ENCODE results near the gene SAMM50. TPM values are rescaled to one million over a fixed set of nuclear protein-coding genes. Genes with fewer than 3 reads are reported as not detected.
A peak's percentile ranks its signal among the peaks of the same experiment; 100 is the strongest.
"Not testable (repeated sequence)": the region's sequence is repeated elsewhere in the genome, so short reads cannot be mapped to it uniquely, and the experiment has no call there.

SAMM50 gene
- total RNA-seq, 1 donor from 2014 or later, result 51.0 TPM

- intact Hi-C loops (cut with DNase I), result no loop called here
- peak; percentile 89 for DNase-seq (ENCODE audit: low spot score)
These were observed 41.1 kb downstream of the SAMM50 start for GRCh38 chr22:43996170-43996980.

DNA sequence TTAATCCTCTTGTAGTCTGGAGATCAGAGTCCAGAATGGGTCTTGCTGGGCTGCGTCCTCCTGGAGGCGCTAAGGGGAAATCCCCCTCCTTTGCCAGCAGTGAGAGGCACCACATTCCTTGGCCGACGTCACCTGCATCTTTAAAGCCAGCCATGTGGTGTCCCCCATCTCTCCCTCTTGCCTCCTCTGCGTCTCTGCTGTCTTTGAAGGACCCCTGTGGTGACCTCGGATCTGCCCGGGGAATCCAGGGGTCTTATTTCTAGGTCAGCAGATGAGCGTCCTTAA is 41.7 kb downstream of the SAMM50 start:
- intact Hi-C loops (cut with DNase I), result no loop called here
- DNase-seq (ENCODE audit: low spot score), result no peak

DNA sequence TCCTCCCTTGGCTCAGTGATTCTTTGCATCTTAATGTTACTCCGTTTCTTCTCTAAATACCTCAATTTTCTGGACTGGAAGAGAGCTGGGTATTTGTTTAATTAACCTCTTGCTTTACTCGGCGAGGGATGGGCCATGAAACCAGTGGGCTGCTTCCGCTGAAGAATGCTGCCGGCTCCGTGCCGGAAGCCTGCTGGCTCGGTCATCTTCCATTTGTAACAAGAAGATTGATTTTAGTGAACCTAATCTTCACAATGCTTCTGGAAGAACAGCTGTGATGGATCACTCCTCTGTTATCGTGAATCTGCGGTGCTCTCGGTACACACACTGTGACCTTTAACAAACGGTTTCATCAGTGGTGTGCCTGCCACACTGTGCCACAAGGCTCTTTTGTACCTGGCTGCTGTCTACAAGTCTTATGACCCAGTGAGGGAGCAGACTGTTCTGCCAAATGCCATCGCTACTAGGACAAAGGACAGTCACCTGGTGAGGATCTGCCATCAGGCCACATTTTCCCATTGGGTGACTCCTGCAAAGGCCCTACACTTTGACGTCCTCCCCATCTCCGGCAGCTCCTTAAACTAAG is 43.5 kb downstream of the SAMM50 start:
- DNase-seq (ENCODE audit: low spot score), result no peak
- intact Hi-C loops (cut with DNase I), result no loop called here

- intact Hi-C loops (cut with DNase I), result no loop called here
- DNase-seq (ENCODE audit: low spot score), result no peak
These were observed 44.1 kb downstream of the SAMM50 start for GRCh38 chr22:43999378-43999777.

DNA sequence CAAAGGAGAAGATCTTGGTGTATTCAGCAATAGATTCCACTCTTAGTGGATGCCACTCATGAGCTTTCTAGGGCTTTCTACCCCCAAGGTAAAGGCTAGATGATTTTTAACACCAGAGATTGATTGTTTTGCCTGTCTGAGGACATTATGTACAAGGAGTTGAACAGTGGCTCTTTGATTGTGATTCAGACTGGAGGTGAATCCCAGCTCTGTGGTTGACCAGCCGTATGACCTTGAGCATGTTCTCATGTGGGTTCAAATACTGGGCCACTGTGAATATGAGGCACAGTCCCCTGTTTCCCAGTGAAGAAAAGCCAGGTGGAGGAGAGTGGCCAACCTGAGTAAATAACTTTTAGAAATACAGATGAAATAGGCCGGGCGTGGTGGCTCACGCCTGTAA is 44.9 kb downstream of the SAMM50 start:
- no peak for DNase-seq (ENCODE audit: low spot score)
- intact Hi-C loops (cut with DNase I), result no loop called here

DNA sequence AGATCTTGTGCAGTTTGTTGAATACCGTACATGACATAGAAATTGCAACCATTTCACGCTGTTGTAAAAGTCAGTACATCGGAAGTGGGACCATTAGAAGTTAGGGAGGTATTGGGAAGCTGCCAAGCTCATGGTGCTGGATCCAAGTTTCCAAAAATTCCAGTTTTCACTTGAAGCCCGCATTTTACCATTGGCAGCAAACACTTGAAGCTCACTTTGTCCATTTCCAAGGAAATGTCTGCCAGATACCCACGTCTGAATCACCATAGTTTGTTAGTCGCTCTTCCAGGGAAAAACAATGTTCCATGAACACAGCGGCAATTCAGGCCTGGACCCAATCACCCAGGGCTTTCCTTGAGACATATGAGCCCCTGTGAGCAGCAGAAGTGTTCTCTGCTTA is 46.3 kb downstream of the SAMM50 start:
- no peak for DNase-seq (ENCODE audit: low spot score)
- intact Hi-C loops (cut with DNase I), result no loop called here

- intact Hi-C loops (cut with DNase I), result no loop called here
- no peak for DNase-seq (ENCODE audit: low spot score)
These were observed 47.1 kb downstream of the SAMM50 start for GRCh38 chr22:44002324-44002723.

DNA sequence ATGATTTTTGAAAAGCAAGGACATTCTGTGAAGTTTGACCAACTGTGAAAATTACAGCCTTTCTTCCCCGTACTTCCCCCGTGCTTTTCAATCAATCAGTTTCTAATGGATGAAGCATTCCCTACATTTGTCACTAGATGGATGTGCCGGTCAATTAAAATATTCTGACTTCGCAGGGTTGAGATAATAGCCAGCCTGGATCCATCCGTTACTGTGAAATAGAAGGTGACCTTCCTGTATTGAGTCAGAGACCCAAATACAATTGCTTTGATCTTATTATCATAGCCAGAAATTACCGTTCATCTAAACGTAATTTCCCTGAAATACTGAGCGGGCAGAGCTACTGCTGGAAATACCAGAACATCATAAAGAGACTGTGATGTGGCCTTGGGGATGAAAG is 47.8 kb downstream of the SAMM50 start:
- intact Hi-C loops (cut with DNase I), result no loop called here
- DNase-seq (ENCODE audit: low spot score), result no peak

GRCh38 chr22:44003405-44004103 is 48.3 kb downstream of the SAMM50 start:
- DNase-seq (ENCODE audit: low spot score), result no peak
- intact Hi-C loops (cut with DNase I), result no loop called here

- intact Hi-C loops (cut with DNase I), result no loop called here
- DNase-seq (ENCODE audit: low spot score), result no peak
These were observed 48.8 kb downstream of the SAMM50 start for GRCh38 chr22:44004104-44004460.

DNA sequence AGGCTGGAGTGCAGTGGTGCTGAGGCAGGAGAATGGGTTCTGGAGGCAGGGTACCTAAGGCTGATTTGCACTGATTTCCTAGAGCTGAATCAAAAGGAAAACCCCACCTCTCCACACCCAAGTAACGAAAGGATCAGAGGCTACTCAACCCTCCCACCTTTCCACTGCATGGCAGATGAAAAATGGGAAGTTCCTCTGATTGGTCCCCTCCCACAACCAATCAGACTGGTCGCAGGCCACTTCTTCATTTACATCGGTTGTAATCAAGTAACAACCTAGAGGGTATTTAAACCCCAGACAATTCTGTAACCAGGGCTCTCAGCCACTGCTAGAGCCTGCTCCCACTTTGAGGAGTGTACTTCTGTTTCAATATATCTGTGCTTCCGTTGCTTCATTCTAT is 50.3 kb downstream of the SAMM50 start:
- intact Hi-C loops (cut with DNase I), result no loop called here
- no peak for DNase-seq (ENCODE audit: low spot score)

GRCh38 chr22:44012162-44012561 is 56.9 kb downstream of the SAMM50 start:
- intact Hi-C loops (cut with DNase I), result no loop called here
- no peak for DNase-seq (ENCODE audit: low spot score)

DNA sequence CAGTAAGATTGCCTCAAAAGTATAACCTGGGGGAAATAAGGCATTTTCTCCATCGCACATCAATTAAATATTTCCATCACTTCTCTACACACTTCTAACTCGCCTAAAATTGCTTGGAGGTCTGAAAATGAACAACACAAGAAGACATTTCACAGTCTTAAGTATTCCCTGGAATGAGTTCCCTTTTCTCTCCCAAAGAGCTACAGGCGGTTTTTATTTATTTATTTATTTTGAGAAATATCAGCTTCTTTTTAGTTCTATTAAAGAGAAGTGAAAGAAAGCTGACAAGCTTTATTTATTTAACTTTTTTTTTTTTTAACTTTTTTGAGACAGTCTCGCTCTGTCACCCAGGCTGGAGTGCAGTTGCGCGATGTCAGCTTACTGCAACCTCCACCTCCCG is 57.3 kb downstream of the SAMM50 start:
- no peak for DNase-seq (ENCODE audit: low spot score)
- intact Hi-C loops (cut with DNase I), result no loop called here

DNA sequence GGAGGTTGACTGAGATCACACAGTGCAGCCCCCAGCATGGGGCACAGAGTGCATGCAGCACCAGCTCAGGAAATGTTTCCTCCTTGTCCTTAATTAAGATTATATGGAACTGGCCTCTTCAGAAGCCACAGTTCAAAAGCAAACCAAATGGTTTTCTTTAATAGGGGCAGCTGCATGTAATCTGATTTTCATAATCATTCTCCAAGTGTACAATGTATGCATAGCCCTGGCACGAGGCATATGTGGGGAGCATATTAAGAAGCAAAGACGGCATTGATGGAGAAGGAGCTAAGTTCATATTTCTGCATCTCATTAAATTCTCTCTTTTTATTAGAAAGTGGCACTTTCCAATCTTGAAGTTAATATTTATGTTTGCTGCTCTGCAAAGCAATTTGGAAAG is 59.0 kb downstream of the SAMM50 start:
- intact Hi-C loops (cut with DNase I), result no loop called here
- no peak for DNase-seq (ENCODE audit: low spot score)

- intact Hi-C loops (cut with DNase I); DNase-seq (ENCODE audit: low spot score): not testable (repeated sequence)
These were observed 61.3 kb downstream of the SAMM50 start for GRCh38 chr22:44016586-44016985.

- DNase-seq (ENCODE audit: low spot score), result no peak
- intact Hi-C loops (cut with DNase I), result no loop called here
These were observed 63.4 kb downstream of the SAMM50 start for GRCh38 chr22:44018594-44018993.

GRCh38 chr22:44019416-44019815 is 64.2 kb downstream of the SAMM50 start:
- DNase-seq (ENCODE audit: low spot score), result no peak
- intact Hi-C loops (cut with DNase I), result no loop called here

- DNase-seq (ENCODE audit: low spot score), result no peak
- intact Hi-C loops (cut with DNase I), result no loop called here
These were observed 64.6 kb downstream of the SAMM50 start for GRCh38 chr22:44019846-44020245.

DNA sequence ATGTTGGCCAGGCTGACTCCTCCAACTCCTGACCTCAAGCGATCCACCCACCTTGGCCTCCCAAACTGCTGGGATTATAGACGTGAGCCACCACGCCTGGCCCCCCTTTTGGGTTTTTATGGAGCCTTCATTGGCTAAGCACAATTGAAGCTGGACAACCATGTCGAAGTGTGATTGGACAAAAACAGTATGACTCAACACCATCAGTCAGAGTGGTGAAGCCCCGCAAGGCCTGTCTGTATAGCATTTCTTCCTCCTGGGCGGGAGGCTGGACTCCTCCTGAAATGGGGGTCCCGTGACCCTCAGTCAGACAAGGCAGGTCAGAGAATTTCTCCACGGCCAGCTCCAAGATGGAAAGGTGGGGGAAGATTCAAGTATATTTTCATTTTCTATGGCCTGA is 65.7 kb downstream of the SAMM50 start:
- no peak for DNase-seq (ENCODE audit: low spot score)
- intact Hi-C loops (cut with DNase I), result no loop called here

DNA sequence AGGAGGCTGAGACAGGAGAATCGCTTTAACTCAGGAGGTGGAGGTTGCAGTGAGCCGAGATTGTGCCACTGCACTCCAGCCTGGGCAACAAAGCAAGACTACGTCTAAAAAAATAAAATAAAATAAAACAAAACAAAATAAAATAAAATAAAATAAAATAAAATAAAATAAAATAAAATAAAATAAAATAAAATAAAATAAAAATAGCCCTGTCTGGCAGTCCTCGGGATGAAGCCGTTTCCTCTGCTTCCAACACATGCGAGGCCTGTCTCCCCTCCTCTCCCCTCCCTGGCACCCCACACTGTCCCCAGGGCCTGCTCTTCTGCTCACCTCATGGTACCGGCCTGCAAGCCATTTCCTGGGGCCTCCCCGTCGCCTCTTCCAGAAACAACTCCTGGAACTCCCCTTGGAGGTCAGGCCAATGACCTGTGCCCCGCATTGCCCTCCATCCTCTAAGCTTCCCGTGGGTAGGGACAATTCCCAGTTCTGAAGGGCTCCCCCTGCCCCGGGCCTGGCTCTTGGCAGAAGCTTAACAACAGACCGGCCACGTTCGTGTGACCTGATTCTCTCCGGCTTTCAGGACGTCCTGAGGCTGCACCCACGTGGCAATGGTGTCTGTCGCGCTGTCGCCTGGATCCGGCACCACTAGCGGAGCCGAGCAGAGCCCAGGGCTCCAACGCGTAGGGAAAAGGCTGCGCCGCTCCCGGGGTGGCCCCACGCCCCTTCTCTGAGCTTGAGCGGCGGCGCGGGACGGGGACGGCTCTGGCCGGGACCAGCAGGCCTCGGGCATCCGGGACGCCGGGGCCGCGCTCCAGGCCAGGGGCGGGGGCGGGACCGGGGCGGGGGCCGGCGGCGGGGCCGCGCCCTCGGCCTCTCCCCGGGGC is 68.4 kb downstream of the SAMM50 start:
- peak; percentile 83 for DNase-seq (ENCODE audit: low spot score)
- intact Hi-C loops (cut with DNase I), result no loop called here

All from cardiac septum (tissue), 1 donor.